OCI-LY1 (cell line): ENCODE results near the gene LHCGR.

Experiments used
- H2AFZ ChIP-seq: fragments of 200-600 bp; sonication (generic), shearing (Covaris generic); 2 replicates; pipeline ENCODE4 v1.6.0; 2014; ENCODE audit warnings: antibody characterized with exemption, mild to moderate bottlenecking, low read length
- H3F3A ChIP-seq: fragments of 200-600 bp; sonication (generic), shearing (Covaris generic); 2 replicates; pipeline ENCODE4 v1.6.0; 2014; ENCODE audit warnings: mild to moderate bottlenecking, antibody characterized with exemption, low read length, moderate library complexity; ENCODE audit not compliant: insufficient read depth
- H3K27ac ChIP-seq: fragments of 200-600 bp; sonication (generic); 2 replicates; pipeline ENCODE4 v1.5.1; 2014; ENCODE audit warnings: low read length, mixed run types, mild to moderate bottlenecking, low read depth; ENCODE audit not compliant: poor library complexity, severe bottlenecking
- H3K27me3 ChIP-seq: fragments of 200-600 bp; sonication (generic); 2 replicates; pipeline ENCODE4 v1.6.0; 2014; ENCODE audit warnings: antibody characterized with exemption, mild to moderate bottlenecking, low read length, moderate library complexity; ENCODE audit not compliant: insufficient read depth
- H3K36me3 ChIP-seq: fragments of 200-600 bp; sonication (generic); 2 replicates; pipeline ENCODE4 v1.6.1; 2014; ENCODE audit warnings: mild to moderate bottlenecking, antibody characterized with exemption, low read length, moderate library complexity, mixed read lengths; ENCODE audit not compliant: insufficient read depth
- H3K4me1 ChIP-seq: fragments of 200-600 bp; sonication (generic); 2 replicates; pipeline ENCODE4 v1.5.1; 2014; ENCODE audit warnings: mild to moderate bottlenecking, low read length, moderate library complexity; ENCODE audit not compliant: insufficient read depth, severe bottlenecking
- H3K4me2 ChIP-seq: fragments of 200-600 bp; sonication (generic), shearing (Covaris generic); 2 replicates; pipeline ENCODE4 v1.6.1; 2014; ENCODE audit warnings: low read length
- H3K4me3 ChIP-seq: fragments of 200-600 bp; sonication (generic); 2 replicates; pipeline ENCODE4 v1.5.1; 2014; ENCODE audit warnings: low read length, low read depth, mild to moderate bottlenecking, mixed read lengths; ENCODE audit not compliant: poor library complexity, severe bottlenecking
- H3K79me2 ChIP-seq: fragments of 200-600 bp; shearing (Covaris generic); 2 replicates; pipeline ENCODE4 v1.6.1; 2016; ENCODE audit warnings: mixed run types, low read length, mixed read lengths; ENCODE audit not compliant: insufficient read depth
- H3K9ac ChIP-seq: fragments of 200-600 bp; sonication (generic), shearing (Covaris generic); 2 replicates; pipeline ENCODE4 v1.6.1; 2014; ENCODE audit warnings: mild to moderate bottlenecking, low read length, mixed read lengths
- H3K9me2 ChIP-seq: fragments of 200-600 bp; sonication (generic), shearing (Covaris generic); 2 replicates; pipeline ENCODE4 v1.6.1; 2014; ENCODE audit warnings: low read depth, mild to moderate bottlenecking, low read length, mixed read lengths
- H3K9me3 ChIP-seq: fragments of 200-600 bp; shearing (Covaris generic); 2 replicates; pipeline ENCODE4 v1.6.1; 2014; ENCODE audit warnings: low read length, mixed read lengths
- H4K20me1 ChIP-seq: fragments of 200-600 bp; sonication (generic), shearing (Covaris generic); 2 replicates; pipeline ENCODE4 v1.6.0; 2016; ENCODE audit warnings: mild to moderate bottlenecking, low read length; ENCODE audit not compliant: insufficient read depth
- CTCF ChIP-seq: fragments of 200-600 bp; sonication (generic), shearing (Covaris generic); IDR thresholded peaks from 2 replicates; pipeline ENCODE4 v1.5.1; 2017; ENCODE audit warnings: mild to moderate bottlenecking, antibody characterized with exemption, low read length, moderate library complexity, mixed read lengths
- EZH2 ChIP-seq: fragments of 200-600 bp; sonication (generic), shearing (Covaris generic); IDR thresholded peaks from 2 replicates; pipeline ENCODE4 v1.8.0; 2017; ENCODE audit warnings: borderline replicate concordance, mixed run types, mild to moderate bottlenecking, antibody characterized with exemption, low read length, moderate library complexity, mixed read lengths

LHCGR gene

GRCh38 chr2:48768669-48769068 is 13.1 kb upstream of the LHCGR start:
- H4K20me1 ChIP-seq = no peaks in the 10 kb centered on the region
- no peaks in the 10 kb centered on the region for H3K79me2 ChIP-seq
- no peaks in the 10 kb centered on the region for H3K9me3 ChIP-seq
- H3K4me2 ChIP-seq = no peak overlapping the region
- H3K36me3 ChIP-seq = no peaks in the 10 kb centered on the region
- H3F3A ChIP-seq = no peaks in the 10 kb centered on the region
- H3K4me1 ChIP-seq = no peaks in the 10 kb centered on the region
- H3K9me2 ChIP-seq = no peaks in the 10 kb centered on the region
- H3K27ac ChIP-seq = no peak overlapping the region
- TF ChIP-seq CTCF = no peak
- TF ChIP-seq EZH2 = no peak
- H3K27me3 ChIP-seq = no peaks in the 10 kb centered on the region
- no peak overlapping the region for H3K4me3 ChIP-seq
- no peak overlapping the region for H3K9ac ChIP-seq
- no peak overlapping the region for H2AFZ ChIP-seq

GRCh38 chr2:48767330-48767729 is 11.8 kb upstream of the LHCGR start:
- Histone ChIP-seq H3K4me1 (no peaks in the 10 kb centered on the region), H3K9me3 (no peaks in the 10 kb centered on the region), H3K27me3 (no peaks in the 10 kb centered on the region), H3K79me2 (no peaks in the 10 kb centered on the region), H3K36me3 (no peaks in the 10 kb centered on the region), H3K4me2 (no peak overlapping the region), H3K9ac (no peak overlapping the region), H3F3A (no peaks in the 10 kb centered on the region), H3K4me3 (no peak overlapping the region), H3K9me2 (no peaks in the 10 kb centered on the region), H4K20me1 (no peaks in the 10 kb centered on the region), H2AFZ (no peak overlapping the region), H3K27ac (no peak overlapping the region)
- no peak for TF ChIP-seq CTCF
- TF ChIP-seq EZH2 = no peak

GRCh38 chr2:48760826-48761225 is 5.3 kb upstream of the LHCGR start:
- Histone ChIP-seq H3F3A (no peaks in the 10 kb centered on the region), H3K27me3 (no peaks in the 10 kb centered on the region), H3K36me3 (no peaks in the 10 kb centered on the region), H3K79me2 (no peaks in the 10 kb centered on the region), H3K4me1 (no peaks in the 10 kb centered on the region), H3K4me2 (no peak overlapping the region), H3K27ac (no peak overlapping the region), H3K9ac (no peak overlapping the region), H2AFZ (no peak overlapping the region), H3K9me2 (no peaks in the 10 kb centered on the region), H3K9me3 (no peaks in the 10 kb centered on the region), H4K20me1 (no peaks in the 10 kb centered on the region), H3K4me3 (no peak overlapping the region)
- TF ChIP-seq CTCF (no peak), EZH2 (no peak)
